HepG2 (cell line): ENCODE data around the gene DYNC1LI2. TPM values are rescaled to one million over a fixed set of nuclear protein-coding genes. Genes with fewer than 3 reads are reported as not detected.
A peak's percentile ranks its signal among the peaks of the same experiment; 100 is the strongest.

Experiments used
- ATAC-seq: fragments of 200-7000 bp; cut with Tn5 transposase; 3 replicates; pipeline ENCODE4 v1.9.1; 2020; ENCODE audit warnings: mild to moderate bottlenecking, moderate library complexity
- BruUV-seq: library from RNA; stranded (reverse); fragments of 400-500 nt; replicated peaks from 2 replicates; lab custom pipeline; 2021; lab: Mats Ljungman, UMichigan
- CTCF ChIA-PET: fragments of 300-600 bp; formaldehyde crosslinking; extraction: SDS; loops from one replicate; lab custom pipeline; 2021; ENCODE audit warnings: low total read pairs, inconsistent platforms, low intra/inter-chr PET ratio; lab: Yijun Ruan, JAX
- POLR2A ChIA-PET: fragments of 350-600 bp; sonication (Branson Sonifier 250); formaldehyde crosslinking; loops from one replicate; lab custom pipeline; 2020; ENCODE audit warnings: antibody characterized with exemption, inconsistent platforms; lab: Yijun Ruan, JAX
- DNase-seq: peaks from one replicate; pipeline ENCODE4 v3.0.0-alpha.2; 2015; ENCODE audit warnings: low spot score
- FAIRE-seq: peaks from 3 replicates; lab custom pipeline; 2011; peaks lifted over from hg19 to GRCh38; lab: Jason Lieb, UNC
- H2AFZ ChIP-seq: one replicate; pipeline ENCODE4 v1.6.1; 2011; ENCODE audit warnings: low read length, inconsistent platforms
- H3K27ac ChIP-seq: fragments of 300-600 bp; 3 replicates; pipeline ENCODE4 v1.8.0; 2011; ENCODE audit warnings: mixed run types, mild to moderate bottlenecking, mixed read lengths, low read length, inconsistent platforms; ENCODE audit not compliant: insufficient read depth; ENCODE audit errors: extremely low read length
- H3K27me3 ChIP-seq, 2 experiments: fragments of 200-600 bp in 1 of 2; 2 replicates in 1 of 2; 3 replicates in 1 of 2; pipeline versions ENCODE4 v1.6.0 to v1.8.0; 2011; ENCODE audit warnings: low read length in 2 of 2, mild to moderate bottlenecking in 2 of 2, moderate library complexity in 2 of 2, inconsistent platforms in 1 of 2; ENCODE audit not compliant: insufficient read depth in 2 of 2, control insufficient read depth in 1 of 2
- H3K36me3 ChIP-seq, 2 experiments: fragments of 200-600 bp in 1 of 2; replicated peaks in 1 of 2; 2 replicates in 1 of 2; 3 replicates in 1 of 2; pipeline versions ENCODE4 v1.5.1 to v1.8.0; 2011; ENCODE audit warnings: low read length in 2 of 2, inconsistent platforms in 1 of 2; ENCODE audit not compliant: insufficient read depth in 2 of 2, control insufficient read depth in 1 of 2
- H3K4me1 ChIP-seq: 2 replicates; pipeline ENCODE4 v1.5.1; 2012; ENCODE audit warnings: low read length, inconsistent platforms; ENCODE audit not compliant: insufficient read depth
- H3K4me2 ChIP-seq: 2 replicates; pipeline ENCODE4 v1.6.0; 2011; ENCODE audit warnings: low read depth, low read length, inconsistent platforms
- H3K4me3 ChIP-seq, 3 experiments: fragments of 200-600 bp in 1 of 3; sonication (generic), shearing (Covaris generic) in 1 of 3; replicated peaks in 1 of 3; 2 replicates each; pipeline ENCODE4 v1.5.1; 2011 to 2016; ENCODE audit warnings: low read length in 3 of 3, inconsistent platforms in 2 of 3, low read depth in 2 of 3, mild to moderate bottlenecking in 2 of 3, control low read depth in 1 of 3, mixed read lengths in 1 of 3; ENCODE audit not compliant: insufficient read depth in 1 of 3
- H3K79me2 ChIP-seq: one replicate; pipeline ENCODE4 v1.6.1; 2011; ENCODE audit warnings: low read length, inconsistent platforms; ENCODE audit not compliant: insufficient read depth
- H3K9ac ChIP-seq: 2 replicates; pipeline ENCODE4 v1.6.0; 2011; ENCODE audit warnings: mild to moderate bottlenecking, low read depth, low read length, inconsistent platforms; ENCODE audit not compliant: insufficient read depth
- H3K9me3 ChIP-seq: 2 replicates; pipeline ENCODE4 v1.5.1; 2012; ENCODE audit warnings: mild to moderate bottlenecking, low read length
- H4K20me1 ChIP-seq: 2 replicates; pipeline ENCODE4 v1.6.0; 2011; ENCODE audit warnings: inconsistent platforms, mild to moderate bottlenecking, low read length, moderate library complexity; ENCODE audit not compliant: insufficient read depth
- CEBPG ChIP-seq: IDR thresholded peaks from 2 replicates; pipeline ENCODE4 v1.6.1; 2016
- SOX6 ChIP-seq, 2 experiments: fragments of 450-650 bp in 1 of 2; sonication (generic) in 1 of 2; formaldehyde crosslinking in 1 of 2; IDR thresholded peaks; 2 replicates each; pipeline versions ENCODE4 v1.4.0 to v1.6.1; 2017 to 2020; ENCODE audit warnings: antibody characterized with exemption in 1 of 2, mild to moderate bottlenecking in 1 of 2, missing genetic modification reagents in 1 of 2
- ZNF577 ChIP-seq: sonication (generic); formaldehyde crosslinking; IDR thresholded peaks from 2 replicates; pipeline ENCODE4 v1.4.0; 2020; ENCODE audit warnings: mild to moderate bottlenecking, low read depth, missing genetic modification reagents, borderline replicate concordance
- ZNF652 ChIP-seq: IDR thresholded peaks from 2 replicates; pipeline ENCODE4 v1.6.1; 2016; ENCODE audit warnings: low read depth, borderline replicate concordance
- WGBS: methylation state at CpG from one replicate; pipeline ENCODE4 v1.1.6; 2017; ENCODE audit warnings: low lambda C conversion rate; 5-methylcytosine and 5-hydroxymethylcytosine counted together
- in situ Hi-C: cut with HindIII; loops from 2 replicates; pipeline ENCODE4 v1.10.0; 2017; ENCODE audit warnings: low pct_unique_long_range_greater_than_20kb; ENCODE audit not compliant: extremely low pct_ligation_motif_present
- intact Hi-C: fragments of 100-400 bp; cut with micrococcal nuclease; formaldehyde crosslinking; loops from one replicate; pipeline ENCODE4 v1.10.0; 2022; ENCODE audit not compliant: unreplicated experiment
- polyA plus RNA-seq, 8 experiments: library from polyadenylated mRNA; depleted of rRNA in 3 of 8; stranded (reverse) in 7 of 8; unstranded in 1 of 8; fragments of >200 nt; fragmentation: Illumina TruSeq in 4 of 8; extraction: Trizol in 4 of 8; gene quantifications; 2 replicates each; pipeline versions ENCODE4 v1.2.1 to v1.2.3, GENCODE V29; 2011 to 2016; ENCODE audit warnings: low read depth in 4 of 8, missing spikeins in 1 of 8, mixed read lengths in 1 of 8; ENCODE audit not compliant: insufficient read depth in 1 of 8
- total RNA-seq, 5 experiments: library from RNA; depleted of rRNA; stranded (reverse); fragments of >200 nt; fragmentation: Illumina TruSeq; extraction: Trizol; gene quantifications; 2 replicates each; pipeline ENCODE4 v1.2.3, GENCODE V29; 2016; ENCODE audit warnings: low read depth in 1 of 5
- TF ChIP-seq, protein P1 (sequence below): sonication (generic); formaldehyde crosslinking; IDR thresholded peaks from 2 replicates; pipeline ENCODE4 v1.9.0; 2021; ENCODE audit warnings: missing genetic modification reagents, borderline replicate concordance
- TF ChIP-seq, protein P2 (sequence below): sonication (generic); formaldehyde crosslinking; IDR thresholded peaks from 2 replicates; pipeline ENCODE4 v1.8.0; 2022; ENCODE audit warnings: mild to moderate bottlenecking, missing genetic modification reagents; ENCODE audit not compliant: insufficient replicate concordance
- TF ChIP-seq, protein P3 (sequence below): sonication (generic); formaldehyde crosslinking; IDR thresholded peaks from 2 replicates; pipeline ENCODE4 v1.4.0; 2020; ENCODE audit warnings: missing genetic modification reagents

Gene DYNC1LI2
- total and polyA plus RNA-seq, 2 of the 13 experiments (the other 11 are each of a cell fraction or from before 2014, with no cell fraction given), result 65.5 to 135 TPM

DNA sequence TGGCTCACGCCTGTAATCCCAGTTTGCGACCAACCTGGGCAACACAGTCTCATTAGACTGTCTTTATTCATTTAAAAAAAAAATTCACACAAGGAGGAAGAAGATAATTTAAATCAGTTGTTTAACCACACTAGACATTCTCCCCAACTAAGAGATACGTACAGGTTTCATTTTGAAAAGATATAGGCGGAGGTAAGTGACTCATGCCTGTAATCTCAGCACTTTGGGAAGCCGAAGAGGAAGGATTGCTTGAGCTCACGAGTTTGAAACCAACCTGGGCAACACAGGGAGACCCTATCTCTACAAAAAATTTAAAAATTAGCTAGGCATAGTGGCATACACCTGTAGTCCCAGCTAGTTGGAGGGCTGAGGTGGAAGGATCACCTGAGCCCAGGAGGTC lies 60.2 kb downstream of the DYNC1LI2 start (continued):
- TF ChIP-seq, protein P1, sequence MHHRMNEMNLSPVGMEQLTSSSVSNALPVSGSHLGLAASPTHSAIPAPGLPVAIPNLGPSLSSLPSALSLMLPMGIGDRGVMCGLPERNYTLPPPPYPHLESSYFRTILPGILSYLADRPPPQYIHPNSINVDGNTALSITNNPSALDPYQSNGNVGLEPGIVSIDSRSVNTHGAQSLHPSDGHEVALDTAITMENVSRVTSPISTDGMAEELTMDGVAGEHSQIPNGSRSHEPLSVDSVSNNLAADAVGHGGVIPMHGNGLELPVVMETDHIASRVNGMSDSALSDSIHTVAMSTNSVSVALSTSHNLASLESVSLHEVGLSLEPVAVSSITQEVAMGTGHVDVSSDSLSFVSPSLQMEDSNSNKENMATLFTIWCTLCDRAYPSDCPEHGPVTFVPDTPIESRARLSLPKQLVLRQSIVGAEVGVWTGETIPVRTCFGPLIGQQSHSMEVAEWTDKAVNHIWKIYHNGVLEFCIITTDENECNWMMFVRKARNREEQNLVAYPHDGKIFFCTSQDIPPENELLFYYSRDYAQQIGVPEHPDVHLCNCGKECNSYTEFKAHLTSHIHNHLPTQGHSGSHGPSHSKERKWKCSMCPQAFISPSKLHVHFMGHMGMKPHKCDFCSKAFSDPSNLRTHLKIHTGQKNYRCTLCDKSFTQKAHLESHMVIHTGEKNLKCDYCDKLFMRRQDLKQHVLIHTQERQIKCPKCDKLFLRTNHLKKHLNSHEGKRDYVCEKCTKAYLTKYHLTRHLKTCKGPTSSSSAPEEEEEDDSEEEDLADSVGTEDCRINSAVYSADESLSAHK, result no peak
- TF ChIP-seq, protein P2, sequence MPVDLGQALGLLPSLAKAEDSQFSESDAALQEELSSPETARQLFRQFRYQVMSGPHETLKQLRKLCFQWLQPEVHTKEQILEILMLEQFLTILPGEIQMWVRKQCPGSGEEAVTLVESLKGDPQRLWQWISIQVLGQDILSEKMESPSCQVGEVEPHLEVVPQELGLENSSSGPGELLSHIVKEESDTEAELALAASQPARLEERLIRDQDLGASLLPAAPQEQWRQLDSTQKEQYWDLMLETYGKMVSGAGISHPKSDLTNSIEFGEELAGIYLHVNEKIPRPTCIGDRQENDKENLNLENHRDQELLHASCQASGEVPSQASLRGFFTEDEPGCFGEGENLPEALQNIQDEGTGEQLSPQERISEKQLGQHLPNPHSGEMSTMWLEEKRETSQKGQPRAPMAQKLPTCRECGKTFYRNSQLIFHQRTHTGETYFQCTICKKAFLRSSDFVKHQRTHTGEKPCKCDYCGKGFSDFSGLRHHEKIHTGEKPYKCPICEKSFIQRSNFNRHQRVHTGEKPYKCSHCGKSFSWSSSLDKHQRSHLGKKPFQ, result no peak
- TF ChIP-seq, protein P3, sequence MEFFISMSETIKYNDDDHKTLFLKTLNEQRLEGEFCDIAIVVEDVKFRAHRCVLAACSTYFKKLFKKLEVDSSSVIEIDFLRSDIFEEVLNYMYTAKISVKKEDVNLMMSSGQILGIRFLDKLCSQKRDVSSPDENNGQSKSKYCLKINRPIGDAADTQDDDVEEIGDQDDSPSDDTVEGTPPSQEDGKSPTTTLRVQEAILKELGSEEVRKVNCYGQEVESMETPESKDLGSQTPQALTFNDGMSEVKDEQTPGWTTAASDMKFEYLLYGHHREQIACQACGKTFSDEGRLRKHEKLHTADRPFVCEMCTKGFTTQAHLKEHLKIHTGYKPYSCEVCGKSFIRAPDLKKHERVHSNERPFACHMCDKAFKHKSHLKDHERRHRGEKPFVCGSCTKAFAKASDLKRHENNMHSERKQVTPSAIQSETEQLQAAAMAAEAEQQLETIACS (CRISPR knock-in tag), result no peak
- TF ChIP-seq, all 625 proteins: peak for 0

DNA sequence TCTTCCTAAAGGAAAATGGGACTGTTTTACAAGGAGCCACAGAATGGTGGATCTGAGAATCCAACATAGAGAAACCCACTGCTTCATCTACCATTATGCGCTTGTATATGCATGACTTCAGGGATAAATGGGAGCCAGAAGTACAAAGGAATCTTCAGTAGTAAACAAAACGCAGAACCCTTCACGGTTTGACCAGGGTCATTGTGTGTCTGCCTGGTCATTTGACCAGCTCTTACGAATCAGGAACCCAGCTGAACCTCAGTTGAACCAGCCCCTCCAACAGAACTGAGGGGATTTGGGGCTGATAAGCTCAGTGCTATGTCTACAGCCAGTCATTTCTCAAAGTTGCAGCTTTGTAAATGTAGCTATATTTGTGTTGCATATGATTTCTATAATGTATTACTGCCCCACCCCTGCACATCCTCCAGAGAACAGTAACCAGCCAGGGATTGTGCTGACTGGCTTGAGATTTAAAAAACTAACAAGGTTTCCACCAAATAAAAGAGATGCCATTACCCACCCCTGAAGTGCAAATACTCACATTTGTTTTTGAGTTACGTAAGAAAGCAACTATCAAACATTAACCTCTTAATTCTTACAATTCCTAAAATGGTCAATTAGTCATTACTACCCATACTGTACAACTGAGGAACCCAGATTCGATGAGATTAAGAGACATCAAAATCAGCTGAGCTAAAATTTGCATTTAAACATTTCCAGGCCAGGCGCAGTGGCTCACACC lies 61.1 kb downstream of the DYNC1LI2 start:
- H3K9me3 ChIP-seq, result no peaks in the 10 kb centered on the region
- peaks cover 4% of the 10 kb centered on the region for H3K79me2 ChIP-seq
- DNase-seq (peak; percentile 57), FAIRE-seq (no peak), ATAC-seq (peak; percentile 36)
- H2AFZ ChIP-seq, result no peak overlapping the region
- POLR2A ChIA-PET, result no interaction called here
- H3K27ac ChIP-seq, result peak overlapping the region; percentile 4
- BruUV-seq, result no TSS peak
- H3K4me3 ChIP-seq, result no peak overlapping the region
- H3K36me3 ChIP-seq, result no peaks in the 10 kb centered on the region
- H3K9ac ChIP-seq, result no peak overlapping the region
- peaks cover 68% of the 10 kb centered on the region for H3K4me1 ChIP-seq
- H3K4me2 ChIP-seq, result no peak overlapping the region
- intact Hi-C loops, result no loop called here
- in situ Hi-C loops, result loop anchor here (5.0 kb wide), 1 partner anchor 83 kb away; no protein-coding TSS in a partner anchor
- TF ChIP-seq SOX6 (IDR thresholded peaks at IDR 0.05) (no peak), SOX6 (CRISPR knock-in tag; IDR thresholded peaks at IDR 0.05) (peak; percentile 28; the same call in 1 of the 2 replicates), ZNF652 (CRISPR knock-in tag) (peak; percentile 35; the same call in 1 of the 2 replicates), ZNF577 (CRISPR knock-in tag) (no peak), CEBPG (0 out of 2 replicates have a peak, but pooled peaks have one; percentile 10)
- TF ChIP-seq, all 625 proteins: peak for 3
- 50% methylated on average over 7 of the region's 7 CpGs for WGBS
- no peaks in the 10 kb centered on the region for H4K20me1 ChIP-seq
- CTCF ChIA-PET, result no interaction called here
- H3K27me3 ChIP-seq, result no peaks in the 10 kb centered on the region; a peak in 1 of 5 replicates
